IMR-90 (cell line): Measurements from ENCODE around the gene CLIC5.

ENCODE experiments used
- CEBPB ChIP-seq: IDR thresholded peaks from 2 replicates; pipeline ENCODE4 v1.6.1; 2012; ENCODE audit warnings: low read depth, low read length, improper control_type of control experiment
- CTCF ChIP-seq: conservative IDR thresholded peaks from 2 replicates; pipeline ENCODE4 v1.5.1; 2012; ENCODE audit warnings: mild to moderate bottlenecking, low read depth, low read length, improper control_type of control experiment
- POLR2A ChIP-seq: IDR thresholded peaks from 2 replicates; pipeline ENCODE4 v1.6.1; 2012; ENCODE audit warnings: mild to moderate bottlenecking, low read depth, low read length
- RAD21 ChIP-seq: IDR thresholded peaks from 2 replicates; pipeline ENCODE4 v1.6.1; 2012; ENCODE audit warnings: low read length, improper control_type of control experiment
- RCOR1 ChIP-seq: IDR thresholded peaks from 2 replicates; pipeline ENCODE4 v1.6.1; 2012; ENCODE audit warnings: mild to moderate bottlenecking, low read length, improper control_type of control experiment; ENCODE audit not compliant: insufficient replicate concordance
- TF ChIP-seq, protein P1 (sequence below): fragments of 150-350 bp; IDR thresholded peaks from 2 replicates; pipeline ENCODE4 v1.6.1; 2016; ENCODE audit warnings: low read depth, mild to moderate bottlenecking, low read length, moderate library complexity, borderline replicate concordance

- TF ChIP-seq POLR2A (no peak), CEBPB (no peak), RAD21 (no peak), CTCF (no peak), RCOR1 (no peak)
- TF ChIP-seq, protein P1, sequence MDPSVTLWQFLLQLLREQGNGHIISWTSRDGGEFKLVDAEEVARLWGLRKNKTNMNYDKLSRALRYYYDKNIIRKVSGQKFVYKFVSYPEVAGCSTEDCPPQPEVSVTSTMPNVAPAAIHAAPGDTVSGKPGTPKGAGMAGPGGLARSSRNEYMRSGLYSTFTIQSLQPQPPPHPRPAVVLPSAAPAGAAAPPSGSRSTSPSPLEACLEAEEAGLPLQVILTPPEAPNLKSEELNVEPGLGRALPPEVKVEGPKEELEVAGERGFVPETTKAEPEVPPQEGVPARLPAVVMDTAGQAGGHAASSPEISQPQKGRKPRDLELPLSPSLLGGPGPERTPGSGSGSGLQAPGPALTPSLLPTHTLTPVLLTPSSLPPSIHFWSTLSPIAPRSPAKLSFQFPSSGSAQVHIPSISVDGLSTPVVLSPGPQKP: no peak
Measured at GRCh38 chr6:45927421-45928320, 88.0 kb downstream of the CLIC5 start.
